Activated B cell treated with CpG ODN at 0.5 μM for 24 hours (primary cell): Measurements from ENCODE around the gene IL6. TPM values are rescaled to one million over a fixed set of nuclear protein-coding genes. Genes with fewer than 3 reads are reported as not detected.
A peak's percentile ranks its signal among the peaks of the same experiment; 100 is the strongest.
"Not testable (repeated sequence)": the region's sequence is repeated elsewhere in the genome, so short reads cannot be mapped to it uniquely, and the experiment has no call there.

Source experiments
- ATAC-seq: fragments of 200-7000 bp; cut with Tn5 transposase; one replicate; pipeline ENCODE4 v1.10.0; 2021; ENCODE audit warnings: low read depth, mild to moderate bottlenecking, moderate library complexity
- CTCF ChIA-PET: fragments of 350-600 bp; sonication (Branson Sonifier 250); formaldehyde crosslinking; loops from one replicate; lab custom pipeline; 2021; ENCODE audit warnings: antibody characterized with exemption; lab: Charles Lee
- POLR2A ChIA-PET: fragments of 350-600 bp; sonication (Branson Sonifier 250); formaldehyde crosslinking; loops from one replicate; lab custom pipeline; 2021; ENCODE audit warnings: antibody characterized with exemption; lab: Charles Lee
- DNase-seq: peaks from one replicate; pipeline ENCODE4 v3.0.0; 2022
- H3K27ac Mint-ChIP-seq: one replicate; pipeline ENCODE4 v1.8.0; 2020; ENCODE audit warnings: mixed read lengths
- H3K27me3 Mint-ChIP-seq: one replicate; pipeline ENCODE4 v1.8.0; 2021; ENCODE audit warnings: mixed read lengths
- H3K36me3 Mint-ChIP-seq: one replicate; pipeline ENCODE4 v1.8.0; 2021; ENCODE audit warnings: low read depth, mixed read lengths
- H3K4me1 Mint-ChIP-seq: one replicate; pipeline ENCODE4 v1.8.0; 2021; ENCODE audit warnings: mixed read lengths
- H3K4me3 Mint-ChIP-seq: one replicate; pipeline ENCODE4 v1.8.0; 2020; ENCODE audit warnings: mild to moderate bottlenecking, mixed read lengths
- H3K9me3 Mint-ChIP-seq: one replicate; pipeline ENCODE4 v1.8.0; 2020; ENCODE audit warnings: mixed read lengths
- intact Hi-C: fragments of 100-400 bp; cut with micrococcal nuclease; formaldehyde crosslinking; loops from one replicate; pipeline ENCODE4 v1.15.1; 2024
- total RNA-seq: library from RNA; stranded (reverse); gene quantifications from 2 replicates; pipeline ENCODE4 v1.2.3, GENCODE V29; 2022
- TF ChIP-seq, protein P1 (sequence below): fragments of 200-600 bp; IDR thresholded peaks from one replicate; pipeline ENCODE4 v1.8.0; 2022; ENCODE audit warnings: antibody characterized with exemption, mild to moderate bottlenecking

The IL6 gene
- total RNA-seq, 1 donor from 2014 or later: 72.3 TPM

GRCh38 chr7:22697876-22698606, 29.0 kb upstream of the IL6 start:
- peaks cover 2% of the 10 kb centered on the region for H3K9me3 Mint-ChIP-seq
- no peak for DNase-seq
- intact Hi-C loops: loop anchor here (1.0 kb wide), 6 partner anchors 15 to 138 kb away; no protein-coding TSS in a partner anchor

DNA sequence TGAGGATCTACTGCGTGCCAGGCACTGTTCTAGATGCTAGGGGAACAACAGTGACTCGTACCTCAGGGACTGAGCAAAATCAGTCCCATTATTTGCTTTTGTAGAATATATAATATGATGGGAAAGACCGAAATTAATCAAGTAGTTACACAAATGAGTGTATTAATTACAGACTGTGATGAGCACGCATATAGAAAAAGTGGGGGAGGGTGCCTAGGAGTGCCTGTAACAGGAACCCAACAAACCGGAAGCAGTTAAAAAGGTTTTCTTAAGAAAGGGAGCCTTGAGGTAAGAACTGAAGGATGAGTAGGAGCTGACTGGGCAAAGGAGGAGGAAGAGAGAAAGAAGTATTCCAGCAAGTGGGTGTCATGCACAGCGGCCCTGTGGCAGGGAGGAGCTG, 28.2 kb upstream of the IL6 start:
- Mint-ChIP-seq H3K9me3 (peaks cover 2% of the 10 kb centered on the region), H3K4me3 (peak overlapping the region; percentile 61), H3K36me3 (peaks cover 11% of the 10 kb centered on the region), H3K27ac (peak overlapping the region; percentile 89), H3K27me3 (no peaks in the 10 kb centered on the region), H3K4me1 (peaks cover 93% of the 10 kb centered on the region)
- TF ChIP-seq, protein P1, sequence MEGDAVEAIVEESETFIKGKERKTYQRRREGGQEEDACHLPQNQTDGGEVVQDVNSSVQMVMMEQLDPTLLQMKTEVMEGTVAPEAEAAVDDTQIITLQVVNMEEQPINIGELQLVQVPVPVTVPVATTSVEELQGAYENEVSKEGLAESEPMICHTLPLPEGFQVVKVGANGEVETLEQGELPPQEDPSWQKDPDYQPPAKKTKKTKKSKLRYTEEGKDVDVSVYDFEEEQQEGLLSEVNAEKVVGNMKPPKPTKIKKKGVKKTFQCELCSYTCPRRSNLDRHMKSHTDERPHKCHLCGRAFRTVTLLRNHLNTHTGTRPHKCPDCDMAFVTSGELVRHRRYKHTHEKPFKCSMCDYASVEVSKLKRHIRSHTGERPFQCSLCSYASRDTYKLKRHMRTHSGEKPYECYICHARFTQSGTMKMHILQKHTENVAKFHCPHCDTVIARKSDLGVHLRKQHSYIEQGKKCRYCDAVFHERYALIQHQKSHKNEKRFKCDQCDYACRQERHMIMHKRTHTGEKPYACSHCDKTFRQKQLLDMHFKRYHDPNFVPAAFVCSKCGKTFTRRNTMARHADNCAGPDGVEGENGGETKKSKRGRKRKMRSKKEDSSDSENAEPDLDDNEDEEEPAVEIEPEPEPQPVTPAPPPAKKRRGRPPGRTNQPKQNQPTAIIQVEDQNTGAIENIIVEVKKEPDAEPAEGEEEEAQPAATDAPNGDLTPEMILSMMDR: no peak
- POLR2A ChIA-PET: interaction anchor here (0.7 to 7.3 kb wide), 12 partner anchors 13 to 137 kb away, joined by 3 to 144 read pairs (median 16); partner anchors contain the start of gene IL6
- CTCF ChIA-PET: interaction anchor here (0.9 to 8.1 kb wide), 5 partner anchors 27 to 139 kb away, joined by 4 to 89 read pairs (median 13); partner anchors contain the start of gene IL6
- ATAC-seq (no peak), DNase-seq (no peak)
- intact Hi-C loops: loop anchor here (1.0 kb wide), 6 partner anchors 15 to 138 kb away; no protein-coding TSS in a partner anchor

More at GRCh38 chr7:22697876-22698606, 29.0 kb upstream of the IL6 start:
- Mint-ChIP-seq H3K27me3 (no peaks in the 10 kb centered on the region), H3K27ac (peak overlapping the region; percentile 89), H3K4me1 (peaks cover 93% of the 10 kb centered on the region), H3K36me3 (peaks cover 11% of the 10 kb centered on the region), H3K4me3 (peak overlapping the region; percentile 61)
- ChIA-PET CTCF (interaction anchor here (1.1 to 8.1 kb wide), 5 partner anchors 15 to 138 kb away, joined by 4 to 89 read pairs (median 13); partner anchors contain the start of gene IL6), POLR2A (interaction anchor here (0.7 to 7.3 kb wide), 16 partner anchors 12 to 137 kb away, joined by 3 to 144 read pairs (median 14); partner anchors contain the start of gene IL6)
- TF ChIP-seq, protein P1: no peak
- ATAC-seq: peak; percentile 74

DNA sequence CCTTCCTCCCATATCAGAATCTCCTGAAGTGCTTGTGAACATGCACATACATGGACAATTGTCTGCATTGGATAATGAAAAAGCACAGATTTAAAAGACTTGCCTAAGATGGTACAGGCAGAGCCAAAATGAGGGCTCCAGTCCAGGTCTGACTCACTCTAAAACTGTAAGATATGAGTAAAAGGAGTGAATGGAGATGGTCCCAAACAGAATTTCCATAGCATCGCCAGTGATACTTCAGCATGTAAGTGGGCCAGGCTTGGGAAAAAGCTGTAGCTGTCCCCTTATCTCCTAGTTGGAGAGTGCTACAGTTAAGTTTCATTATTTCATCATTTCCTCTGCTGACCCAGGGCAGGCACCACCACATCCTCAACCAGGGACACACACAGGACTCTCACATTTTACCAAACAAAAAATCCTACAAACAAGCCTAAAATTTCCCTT, 26.4 kb upstream of the IL6 start:
- H3K4me1 Mint-ChIP-seq: peaks cover 77% of the 10 kb centered on the region
- no peak for ATAC-seq
- TF ChIP-seq, protein P1: no peak
- ChIA-PET CTCF (interaction anchor here (8.1 kb wide), 1 partner anchor 25 kb away, joined by 89 read pairs; the partner anchor contains the start of gene IL6), POLR2A (interaction anchor here (0.6 to 7.3 kb wide), 7 partner anchors 11 to 45 kb away, joined by 3 to 144 read pairs (median 6); partner anchors contain the start of gene IL6)
- H3K36me3 Mint-ChIP-seq: peaks cover 10% of the 10 kb centered on the region
- intact Hi-C loops: no loop called here
- H3K27ac Mint-ChIP-seq: peak overlapping the region; percentile 67
- no peak overlapping the region for H3K4me3 Mint-ChIP-seq
- peaks cover 2% of the 10 kb centered on the region for H3K9me3 Mint-ChIP-seq
- DNase-seq: no peak
- no peaks in the 10 kb centered on the region for H3K27me3 Mint-ChIP-seq

GRCh38 chr7:22702516-22702915, 24.5 kb upstream of the IL6 start:
- CTCF ChIA-PET: interaction anchor here (8.1 kb wide), 1 partner anchor 23 kb away, joined by 89 read pairs; the partner anchor contains the start of gene IL6
- POLR2A ChIA-PET: interaction anchor here (0.8 to 1.4 kb wide), 3 partner anchors 11 to 41 kb away, joined by 3 to 6 read pairs (median 4); no protein-coding TSS in a partner anchor
- intact Hi-C loops: no loop called here
- DNase-seq (no peak), ATAC-seq (no peak)
- peaks cover 2% of the 10 kb centered on the region for H3K9me3 Mint-ChIP-seq
- H3K27me3 Mint-ChIP-seq: no peaks in the 10 kb centered on the region
- H3K4me1 Mint-ChIP-seq: peaks cover 58% of the 10 kb centered on the region
- peaks cover 10% of the 10 kb centered on the region for H3K36me3 Mint-ChIP-seq
- H3K4me3 Mint-ChIP-seq: peak overlapping the region; percentile 8
- TF ChIP-seq, protein P1: no peak
- peak overlapping the region; percentile 84 for H3K27ac Mint-ChIP-seq

DNA sequence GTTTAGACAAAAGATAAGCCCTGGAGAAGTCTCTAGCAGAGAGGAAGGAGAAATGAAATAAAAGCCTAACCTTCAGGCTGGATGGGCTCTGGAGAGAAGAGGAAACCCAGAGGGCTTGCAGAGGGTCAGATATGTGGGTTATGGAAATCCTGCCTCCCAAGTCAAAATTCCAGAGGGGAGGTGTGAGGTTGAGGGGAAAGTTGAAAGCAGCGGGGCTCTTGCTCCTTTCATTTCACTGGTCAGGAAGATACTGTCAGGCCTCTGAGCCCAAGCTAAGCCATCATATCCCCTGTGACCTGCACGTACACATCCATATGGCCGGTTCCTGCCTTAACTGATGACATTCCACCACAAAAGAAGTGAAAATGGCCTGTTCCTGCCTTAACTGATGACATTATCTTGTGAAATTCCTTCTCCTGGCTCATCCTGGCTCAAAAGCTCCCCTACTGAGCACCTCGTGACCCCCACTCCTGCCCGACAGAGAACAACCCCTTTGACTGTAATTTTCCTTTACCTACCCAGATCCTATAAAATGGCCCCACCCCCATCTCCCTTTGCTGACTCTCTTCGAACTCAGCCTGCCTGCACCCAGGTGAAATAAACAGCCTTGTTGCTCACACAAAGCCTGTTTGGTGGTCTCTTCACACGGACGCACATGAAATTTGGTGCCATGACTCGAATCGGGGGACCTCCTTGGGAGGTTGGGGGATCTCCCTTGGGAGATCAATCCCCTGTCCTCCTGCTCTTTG, 23.7 kb upstream of the IL6 start:
- H3K4me3 Mint-ChIP-seq, H3K9me3 Mint-ChIP-seq, H3K27me3 Mint-ChIP-seq, ATAC-seq, H3K36me3 Mint-ChIP-seq, CTCF ChIA-PET, DNase-seq, intact Hi-C loops: not testable (repeated sequence)
- POLR2A ChIA-PET: interaction anchor here (0.8 to 1.4 kb wide), 3 partner anchors 10 to 42 kb away, joined by 3 to 6 read pairs (median 4); no protein-coding TSS in a partner anchor
- peak overlapping the region; percentile 84 for H3K27ac Mint-ChIP-seq
- H3K4me1 Mint-ChIP-seq: peaks cover 50% of the 10 kb centered on the region

DNA sequence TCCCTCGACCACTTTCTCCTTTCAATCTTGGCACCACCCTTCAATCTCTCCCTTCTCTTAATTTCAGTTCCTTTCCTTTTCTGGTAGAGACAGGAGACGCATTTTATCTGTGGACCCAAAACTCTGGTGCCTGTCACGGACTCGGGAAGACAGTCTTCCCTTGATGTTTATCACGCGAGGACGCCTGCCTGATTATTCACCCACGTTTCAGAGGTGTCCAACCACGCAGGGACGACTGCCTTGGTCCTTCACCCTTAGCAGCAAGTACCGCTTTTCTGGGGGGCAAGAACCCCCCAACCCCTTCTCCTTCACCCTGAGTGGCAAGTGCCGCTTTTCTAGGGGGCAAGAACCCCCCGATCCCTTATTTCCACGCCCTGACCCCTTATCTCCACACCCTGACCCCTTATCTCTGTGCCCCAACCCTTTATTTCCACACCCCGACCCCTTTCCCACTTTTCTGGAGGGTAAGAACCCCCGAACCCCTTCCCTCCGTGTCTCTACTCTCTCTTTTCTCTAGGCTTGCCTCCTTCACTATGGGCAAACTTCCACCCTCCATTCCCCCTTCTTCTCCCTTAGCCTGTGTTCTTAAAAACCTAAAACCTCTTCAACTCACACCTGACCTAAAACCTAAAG, 22.9 kb upstream of the IL6 start:
- intact Hi-C loops, H3K36me3 Mint-ChIP-seq, H3K9me3 Mint-ChIP-seq, DNase-seq, H3K27me3 Mint-ChIP-seq, POLR2A ChIA-PET, H3K4me3 Mint-ChIP-seq, CTCF ChIA-PET, ATAC-seq: not testable (repeated sequence)
- H3K27ac Mint-ChIP-seq: peak overlapping the region; percentile 82
- H3K4me1 Mint-ChIP-seq: peaks cover 42% of the 10 kb centered on the region

DNA sequence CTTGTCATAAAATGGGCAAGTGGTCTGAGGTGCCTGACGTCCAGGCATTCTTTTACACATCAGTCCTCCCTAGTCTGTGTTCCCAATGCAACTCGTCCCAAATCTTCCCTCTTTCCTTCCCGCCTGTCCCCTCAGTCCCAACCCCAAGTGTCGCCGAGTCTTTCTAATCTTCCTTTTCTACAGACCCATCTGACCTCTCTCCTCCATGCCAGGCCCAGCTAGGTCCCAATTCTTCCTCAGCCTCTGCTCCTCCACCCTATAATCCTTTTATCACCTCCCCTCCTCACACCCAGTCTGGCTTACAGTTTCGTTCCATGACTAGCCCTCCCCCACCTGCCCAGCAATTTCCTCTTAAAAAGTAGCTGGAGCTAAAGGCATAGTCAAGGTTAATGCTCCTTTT, 22.3 kb upstream of the IL6 start:
- intact Hi-C loops, H3K4me3 Mint-ChIP-seq, ATAC-seq, POLR2A ChIA-PET, CTCF ChIA-PET, H3K9me3 Mint-ChIP-seq, H3K36me3 Mint-ChIP-seq, H3K27me3 Mint-ChIP-seq, H3K27ac Mint-ChIP-seq, DNase-seq: not testable (repeated sequence)
- H3K4me1 Mint-ChIP-seq: peaks cover 39% of the 10 kb centered on the region
